ENCODE results near the gene PPFIBP2.

Gene PPFIBP2

GRCh38 chr11:7592711-7593110 is 78.9 kb downstream of the PPFIBP2 start:
- CTCF ChIA-PET: no interaction called here
- no peak for TF ChIP-seq CTCF (conservative IDR thresholded peaks at IDR 0.05; ENCODE audit: low read depth)
- peak overlapping the region; percentile 68 for H3K27ac ChIP-seq
- POLR2A ChIA-PET (ENCODE audit: low non-redundant PET): interaction anchor here (0.6 kb wide), 1 partner anchor 46 kb away, joined by 3 read pairs; no protein-coding TSS in a partner anchor
- DNase-seq (ENCODE audit: low spot score): peak; percentile 20

- TF ChIP-seq CTCF (conservative IDR thresholded peaks at IDR 0.05; ENCODE audit: low read depth): no peak
- H3K27ac ChIP-seq: no peak overlapping the region
- ChIA-PET CTCF (interaction anchor here (0.8 to 1.1 kb wide), 3 partner anchors 10 to 72 kb away, joined by 3 to 4 read pairs (median 4); no protein-coding TSS in a partner anchor), POLR2A (ENCODE audit: low non-redundant PET) (no interaction called here)
- DNase-seq (ENCODE audit: low spot score): no peak
Measured at GRCh38 chr11:7593481-7593880, 79.7 kb downstream of the PPFIBP2 start.

GRCh38 chr11:7595016-7595866 is 81.4 kb downstream of the PPFIBP2 start:
- POLR2A ChIA-PET (ENCODE audit: low non-redundant PET): interaction anchor here (0.7 kb wide), 1 partner anchor 58 kb away, joined by 3 read pairs; no protein-coding TSS in a partner anchor
- TF ChIP-seq CTCF (conservative IDR thresholded peaks at IDR 0.05; ENCODE audit: low read depth): no peak
- CTCF ChIA-PET: interaction anchor here (0.6 kb wide), 1 partner anchor 300 kb away, joined by 3 read pairs; no protein-coding TSS in a partner anchor

GRCh38 chr11:7595951-7596350 is 82.2 kb downstream of the PPFIBP2 start:
- ChIA-PET POLR2A (ENCODE audit: low non-redundant PET) (no interaction called here), CTCF (interaction anchor here (0.6 kb wide), 1 partner anchor 24 kb away, joined by 3 read pairs; no protein-coding TSS in a partner anchor)
- no peak for TF ChIP-seq CTCF (conservative IDR thresholded peaks at IDR 0.05; ENCODE audit: low read depth)
- H3K27ac ChIP-seq: no peak overlapping the region
- DNase-seq (ENCODE audit: low spot score): no peak

More at GRCh38 chr11:7595016-7595866, 81.4 kb downstream of the PPFIBP2 start:
- DNase-seq (ENCODE audit: low spot score): no peak
- H3K27ac ChIP-seq: no peak overlapping the region

- H3K27ac ChIP-seq: peak overlapping the region; percentile 57
- ChIA-PET POLR2A (ENCODE audit: low non-redundant PET) (no interaction called here), CTCF (interaction anchor here (0.6 to 1.8 kb wide), 3 partner anchors 25 to 747 kb away, joined by 3 to 9 read pairs (median 3); no protein-coding TSS in a partner anchor)
- TF ChIP-seq CTCF (conservative IDR thresholded peaks at IDR 0.05; ENCODE audit: low read depth): no peak
- peak; percentile 75 for DNase-seq (ENCODE audit: low spot score)
Measured at GRCh38 chr11:7596975-7597391, 83.2 kb downstream of the PPFIBP2 start.

GRCh38 chr11:7597620-7598019 is 83.8 kb downstream of the PPFIBP2 start:
- POLR2A ChIA-PET (ENCODE audit: low non-redundant PET): no interaction called here
- H3K27ac ChIP-seq: peak overlapping the region; percentile 57
- DNase-seq (ENCODE audit: low spot score): peak; percentile 59
- no peak for TF ChIP-seq CTCF (conservative IDR thresholded peaks at IDR 0.05; ENCODE audit: low read depth)
- CTCF ChIA-PET: interaction anchor here (1.2 to 1.8 kb wide), 2 partner anchors 26 to 55 kb away, joined by 3 to 9 read pairs; no protein-coding TSS in a partner anchor

All from RWPE1 (cell line).